Measurements from ENCODE around the gene PTGR1.

- TF ChIP-seq CTCF (conservative IDR thresholded peaks at IDR 0.05 in 1 of 2, IDR thresholded peaks at IDR 0.05 in 1 of 2; ENCODE audit: extremely low read depth in 1 of 2, insufficient read depth in 1 of 2, low read depth in 1 of 2, low read length in 2 of 2) (no peak), EZH2 (IDR thresholded peaks at IDR 0.05; ENCODE audit: borderline replicate concordance, low read length) (no peak)
Measured at GRCh38 chr9:111582888-111583287, 16.6 kb downstream of the PTGR1 start.
